ENCODE measurements around the gene NAPG.
A peak's percentile ranks its signal among the peaks of the same experiment; 100 is the strongest.
"Not testable (repeated sequence)": the region's sequence is repeated elsewhere in the genome, so short reads cannot be mapped to it uniquely, and the experiment has no call there.

The NAPG gene

GRCh38 chr18:10579079-10579867 is 53.4 kb downstream of the NAPG start:
- no peak for TF ChIP-seq CTCF (IDR thresholded peaks at IDR 0.05; ENCODE audit: insufficient read depth, low read depth, low read length, missing control alignments)
- no peak overlapping the region for H3K4me3 ChIP-seq (ENCODE audit: low read depth, low read length)
- no peak for DNase-seq (ENCODE audit: low read depth)

GRCh38 chr18:10580215-10580614 is 54.4 kb downstream of the NAPG start:
- no peak for TF ChIP-seq CTCF (IDR thresholded peaks at IDR 0.05; ENCODE audit: insufficient read depth, low read depth, low read length, missing control alignments)
- DNase-seq (ENCODE audit: low read depth): no peak
- H3K4me3 ChIP-seq (ENCODE audit: low read depth, low read length): no peak overlapping the region

GRCh38 chr18:10585260-10585659 is 59.4 kb downstream of the NAPG start:
- no peak for TF ChIP-seq CTCF (IDR thresholded peaks at IDR 0.05; ENCODE audit: insufficient read depth, low read depth, low read length, missing control alignments)
- no peak overlapping the region for H3K4me3 ChIP-seq (ENCODE audit: low read depth, low read length)
- no peak for DNase-seq (ENCODE audit: low read depth)

- DNase-seq (ENCODE audit: low read depth): no peak
- H3K4me3 ChIP-seq (ENCODE audit: low read depth, low read length): no peak overlapping the region
- TF ChIP-seq CTCF (IDR thresholded peaks at IDR 0.05; ENCODE audit: insufficient read depth, low read depth, low read length, missing control alignments): no peak
Measured at GRCh38 chr18:10588975-10589374, 63.1 kb downstream of the NAPG start.

- no peak for TF ChIP-seq CTCF (IDR thresholded peaks at IDR 0.05; ENCODE audit: insufficient read depth, low read depth, low read length, missing control alignments)
- H3K4me3 ChIP-seq (ENCODE audit: low read depth, low read length): no peak overlapping the region
- peak; percentile 31 for DNase-seq (ENCODE audit: low read depth)
Measured at GRCh38 chr18:10590412-10590811, 64.6 kb downstream of the NAPG start.

- peak; percentile 21 for DNase-seq (ENCODE audit: low read depth)
- no peak overlapping the region for H3K4me3 ChIP-seq (ENCODE audit: low read depth, low read length)
- no peak for TF ChIP-seq CTCF (IDR thresholded peaks at IDR 0.05; ENCODE audit: insufficient read depth, low read depth, low read length, missing control alignments)
Measured at GRCh38 chr18:10591896-10592295, 66.1 kb downstream of the NAPG start.

GRCh38 chr18:10593366-10594022 is 67.7 kb downstream of the NAPG start:
- not testable (repeated sequence) for H3K4me3 ChIP-seq (ENCODE audit: low read depth, low read length); DNase-seq (ENCODE audit: low read depth)

GRCh38 chr18:10595917-10596316 is 70.1 kb downstream of the NAPG start:
- DNase-seq (ENCODE audit: low read depth); H3K4me3 ChIP-seq (ENCODE audit: low read depth, low read length): not testable (repeated sequence)

GRCh38 chr18:10597695-10598094 is 71.9 kb downstream of the NAPG start:
- not testable (repeated sequence) for H3K4me3 ChIP-seq (ENCODE audit: low read depth, low read length); DNase-seq (ENCODE audit: low read depth)

GRCh38 chr18:10600701-10601100 is 74.9 kb downstream of the NAPG start:
- H3K4me3 ChIP-seq (ENCODE audit: low read depth, low read length); DNase-seq (ENCODE audit: low read depth): not testable (repeated sequence)

Data from GM12865 (cell line).